ENCODE measurements around the gene SLC35F1.

The SLC35F1 gene

DNA sequence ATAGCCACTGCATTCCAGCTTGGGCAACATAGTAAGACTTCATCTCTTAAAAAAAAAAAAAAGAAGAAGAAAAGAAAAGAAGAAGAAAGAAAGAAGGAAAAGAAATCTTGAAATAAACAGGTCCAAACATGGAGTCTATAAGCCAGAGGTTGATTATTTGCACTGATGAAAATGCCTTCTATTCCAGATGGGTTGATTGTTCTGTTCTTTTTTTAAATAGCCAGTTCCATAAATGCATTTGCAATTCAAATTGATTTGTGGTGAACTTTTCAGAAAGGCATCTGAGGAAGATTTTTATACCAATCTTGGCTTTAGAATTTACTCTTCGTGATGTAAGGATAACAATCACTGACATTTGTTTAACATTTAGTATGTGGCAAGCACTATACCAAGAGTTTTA lies 397.3 kb downstream of the SLC35F1 start:
- Histone ChIP-seq H2AFZ (ENCODE audit: low read depth, low read length) (no peak overlapping the region), H3K4me1 (ENCODE audit: insufficient read depth, low read length) (no peaks in the 10 kb centered on the region), H3K79me2 (ENCODE audit: insufficient read depth, low read length) (no peaks in the 10 kb centered on the region), H3K9me3 (ENCODE audit: insufficient read depth, low read length, severe bottlenecking) (no peaks in the 10 kb centered on the region), H4K20me1 (ENCODE audit: insufficient read depth, low read length) (no peaks in the 10 kb centered on the region), H3K9ac (ENCODE audit: low read depth, low read length) (no peak overlapping the region), H3K36me3 (ENCODE audit: insufficient read depth, low read length) (no peaks in the 10 kb centered on the region), H3K27me3 (ENCODE audit: insufficient read depth, low read length, poor library complexity) (no peaks in the 10 kb centered on the region), H3K27ac (ENCODE audit: low read length) (no peak overlapping the region), H3K4me2 (ENCODE audit: insufficient read depth, low read length) (no peak overlapping the region), H3K4me3 (ENCODE audit: low read depth in 1 of 2, low read length in 2 of 2) (no peak overlapping the region)
- DNase-seq (no peak), ATAC-seq (ENCODE audit: insufficient read depth, low read depth) (no peak)
- TF ChIP-seq, protein P1, sequence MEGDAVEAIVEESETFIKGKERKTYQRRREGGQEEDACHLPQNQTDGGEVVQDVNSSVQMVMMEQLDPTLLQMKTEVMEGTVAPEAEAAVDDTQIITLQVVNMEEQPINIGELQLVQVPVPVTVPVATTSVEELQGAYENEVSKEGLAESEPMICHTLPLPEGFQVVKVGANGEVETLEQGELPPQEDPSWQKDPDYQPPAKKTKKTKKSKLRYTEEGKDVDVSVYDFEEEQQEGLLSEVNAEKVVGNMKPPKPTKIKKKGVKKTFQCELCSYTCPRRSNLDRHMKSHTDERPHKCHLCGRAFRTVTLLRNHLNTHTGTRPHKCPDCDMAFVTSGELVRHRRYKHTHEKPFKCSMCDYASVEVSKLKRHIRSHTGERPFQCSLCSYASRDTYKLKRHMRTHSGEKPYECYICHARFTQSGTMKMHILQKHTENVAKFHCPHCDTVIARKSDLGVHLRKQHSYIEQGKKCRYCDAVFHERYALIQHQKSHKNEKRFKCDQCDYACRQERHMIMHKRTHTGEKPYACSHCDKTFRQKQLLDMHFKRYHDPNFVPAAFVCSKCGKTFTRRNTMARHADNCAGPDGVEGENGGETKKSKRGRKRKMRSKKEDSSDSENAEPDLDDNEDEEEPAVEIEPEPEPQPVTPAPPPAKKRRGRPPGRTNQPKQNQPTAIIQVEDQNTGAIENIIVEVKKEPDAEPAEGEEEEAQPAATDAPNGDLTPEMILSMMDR (IDR thresholded peaks at IDR 0.05; ENCODE audit: borderline replicate concordance, extremely low read depth, low read length, poor library complexity, severe bottlenecking): no peak
- TF ChIP-seq EZH2 (IDR thresholded peaks at IDR 0.05; ENCODE audit: borderline replicate concordance, low read depth, low read length, severe bottlenecking): no peak

DNA sequence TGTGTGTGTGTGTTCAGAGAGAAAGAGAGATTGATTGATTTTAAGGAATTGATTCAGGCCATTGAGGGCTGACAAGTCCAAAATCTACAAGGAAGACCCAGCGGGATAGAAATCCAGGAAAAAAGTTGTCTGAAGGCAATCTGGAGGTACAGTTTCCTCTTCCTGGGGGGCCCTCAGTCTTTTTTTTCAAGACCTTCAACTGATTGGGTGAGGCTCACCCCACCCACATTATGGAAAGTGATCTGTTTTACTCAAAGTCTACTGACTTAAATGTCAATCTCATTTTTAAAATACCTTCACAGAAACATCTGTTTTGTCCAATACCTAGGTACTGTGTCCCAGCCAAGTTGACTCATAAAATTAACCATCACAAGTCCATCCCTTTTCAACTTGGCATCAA lies 398.0 kb downstream of the SLC35F1 start:
- TF ChIP-seq, protein P1 (IDR thresholded peaks at IDR 0.05; ENCODE audit: borderline replicate concordance, extremely low read depth, low read length, poor library complexity, severe bottlenecking): no peak
- no peak for TF ChIP-seq EZH2 (IDR thresholded peaks at IDR 0.05; ENCODE audit: borderline replicate concordance, low read depth, low read length, severe bottlenecking)
- no peak overlapping the region for H3K4me3 ChIP-seq (ENCODE audit: low read depth in 1 of 2, low read length in 2 of 2)

DNA sequence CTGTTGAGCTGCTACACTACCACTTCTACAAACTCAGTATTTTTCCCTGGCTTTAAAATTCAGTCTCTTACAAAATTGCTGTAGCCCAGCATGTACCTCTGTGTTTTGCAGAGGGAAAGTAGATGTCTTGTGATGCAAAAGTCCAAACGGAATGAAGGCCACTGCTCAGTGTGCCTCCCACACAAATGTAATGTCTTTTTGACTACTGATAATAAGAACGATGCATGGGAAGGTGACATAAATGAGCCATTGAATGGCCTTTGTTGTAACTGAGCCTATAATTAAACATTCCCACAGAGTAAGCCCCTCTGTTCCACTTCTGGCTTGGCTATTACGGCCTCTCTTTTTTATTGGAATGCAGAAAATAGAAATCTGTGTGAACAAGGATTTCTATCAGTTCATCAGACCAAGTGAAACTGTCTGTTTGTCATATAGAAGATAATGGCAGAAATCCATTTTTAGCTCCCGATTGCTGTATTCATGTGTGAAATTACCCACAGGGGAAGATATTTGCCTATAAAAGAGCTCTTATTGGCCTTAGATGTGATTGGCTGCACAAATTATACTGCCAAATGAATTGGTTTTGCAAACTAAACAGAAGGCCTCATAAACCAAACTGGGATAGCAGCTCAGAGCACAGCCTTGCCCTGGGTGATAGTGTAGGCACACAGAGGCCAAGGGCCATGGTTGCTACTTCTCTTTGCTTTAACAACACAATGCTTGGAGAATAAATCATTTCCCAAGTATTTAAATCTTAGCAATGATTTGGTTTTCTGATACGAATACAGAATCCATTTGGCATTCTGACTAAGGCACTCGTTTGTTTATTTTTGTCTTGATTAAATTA lies 399.6 kb downstream of the SLC35F1 start:
- ATAC-seq (ENCODE audit: insufficient read depth, low read depth) (no peak), DNase-seq (no peak)
- H4K20me1 ChIP-seq (ENCODE audit: insufficient read depth, low read length): no peaks in the 10 kb centered on the region
- no peak overlapping the region for H3K9ac ChIP-seq (ENCODE audit: low read depth, low read length)
- no peak overlapping the region for H2AFZ ChIP-seq (ENCODE audit: low read depth, low read length)
- no peaks in the 10 kb centered on the region for H3K9me3 ChIP-seq (ENCODE audit: insufficient read depth, low read length, severe bottlenecking)
- no peaks in the 10 kb centered on the region for H3K4me1 ChIP-seq (ENCODE audit: insufficient read depth, low read length)
- no peak for TF ChIP-seq EZH2 (IDR thresholded peaks at IDR 0.05; ENCODE audit: borderline replicate concordance, low read depth, low read length, severe bottlenecking)
- TF ChIP-seq, protein P1 (IDR thresholded peaks at IDR 0.05; ENCODE audit: borderline replicate concordance, extremely low read depth, low read length, poor library complexity, severe bottlenecking): no peak
- no peaks in the 10 kb centered on the region for H3K79me2 ChIP-seq (ENCODE audit: insufficient read depth, low read length)
- no peak overlapping the region for H3K4me3 ChIP-seq (ENCODE audit: low read depth in 1 of 2, low read length in 2 of 2)
- H3K4me2 ChIP-seq (ENCODE audit: insufficient read depth, low read length): no peak overlapping the region
- no peak overlapping the region for H3K27ac ChIP-seq (ENCODE audit: low read length)
- no peaks in the 10 kb centered on the region for H3K27me3 ChIP-seq (ENCODE audit: insufficient read depth, low read length, poor library complexity)
- no peaks in the 10 kb centered on the region for H3K36me3 ChIP-seq (ENCODE audit: insufficient read depth, low read length)

More for the DNA sequence above, 398.0 kb downstream of the SLC35F1 start:
- no peaks in the 10 kb centered on the region for H3K4me1 ChIP-seq (ENCODE audit: insufficient read depth, low read length)
- H4K20me1 ChIP-seq (ENCODE audit: insufficient read depth, low read length): no peaks in the 10 kb centered on the region
- no peaks in the 10 kb centered on the region for H3K27me3 ChIP-seq (ENCODE audit: insufficient read depth, low read length, poor library complexity)
- no peak overlapping the region for H3K4me2 ChIP-seq (ENCODE audit: insufficient read depth, low read length)
- H3K27ac ChIP-seq (ENCODE audit: low read length): no peak overlapping the region
- H3K9ac ChIP-seq (ENCODE audit: low read depth, low read length): no peak overlapping the region
- no peaks in the 10 kb centered on the region for H3K36me3 ChIP-seq (ENCODE audit: insufficient read depth, low read length)
- no peaks in the 10 kb centered on the region for H3K9me3 ChIP-seq (ENCODE audit: insufficient read depth, low read length, severe bottlenecking)
- ATAC-seq (ENCODE audit: insufficient read depth, low read depth) (no peak), DNase-seq (no peak)
- no peak overlapping the region for H2AFZ ChIP-seq (ENCODE audit: low read depth, low read length)
- H3K79me2 ChIP-seq (ENCODE audit: insufficient read depth, low read length): no peaks in the 10 kb centered on the region
